ENCODE data around the gene TCTN1. TPM values are rescaled to one million over a fixed set of nuclear protein-coding genes. Genes with fewer than 3 reads are reported as not detected.
"Not testable (repeated sequence)": the region's sequence is repeated elsewhere in the genome, so short reads cannot be mapped to it uniquely, and the experiment has no call there.

TCTN1 gene
- total and polyA plus RNA-seq, 9 of the 15 experiments (the other 6 are each of a cell fraction or from before 2014, with no cell fraction given), result 0.32 to 12.5 (median 4.0) TPM

- Histone ChIP-seq H3K79me2 (ENCODE audit: control insufficient read depth, insufficient read depth, low read length) (peaks cover 82% of the 10 kb centered on the region), H3K4me3 (no peak overlapping the region), H3K27me3 (ENCODE audit: control insufficient read depth in 2 of 2, insufficient read depth in 2 of 2, low read length in 2 of 2) (no peaks in the 10 kb centered on the region), H3K9ac (ENCODE audit: insufficient read depth in 1 of 2, low read depth in 2 of 2, low read length in 2 of 2) (no peak overlapping the region), H2AFZ (ENCODE audit: low read depth, low read length) (no peak overlapping the region), H3K9me3 (replicated peaks; ENCODE audit: control insufficient read depth, insufficient read depth, low read depth, low read length) (peaks cover 7% of the 10 kb centered on the region), H3K4me2 (ENCODE audit: insufficient read depth, low read length) (no peak overlapping the region), H3K4me1 (replicated peaks in 1 of 2; ENCODE audit: control insufficient read depth in 2 of 2, insufficient read depth in 2 of 2, low read length in 2 of 2) (peaks cover 3 to 8% of the 10 kb centered on the region in 2 experiments; a peak in 1 of 5 replicates), H3K27ac (ENCODE audit: extremely low read depth, low read depth, low read length) (no peak overlapping the region), H3K36me3 (ENCODE audit: control insufficient read depth, insufficient read depth, low read length) (0 out of 3 replicates have a peak, but pooled peaks cover 2% of the 10 kb centered on the region), H4K20me1 (replicated peaks; ENCODE audit: control insufficient read depth, insufficient read depth, low read length) (0 out of 2 replicates have a peak, but pooled peaks cover 4% of the 10 kb centered on the region), H3K9me1 (ENCODE audit: control insufficient read depth, insufficient read depth, low read length) (no peaks in the 10 kb centered on the region)
- ATAC-seq (peak; percentile 54), FAIRE-seq (peak; percentile 19), DNase-seq (ENCODE audit: extremely low read depth in 1 of 4, low spot score in 3 of 4) (no peak)
- 71% methylated on average over 5 of the region's 5 CpGs for WGBS (ENCODE audit: insufficient coverage, low coverage, missing lambda C conversion rate)
- BruUV-seq (replicated peaks), result no TSS peak
- intact Hi-C loops (cut with micrococcal nuclease) (no loop called here), in situ Hi-C loops (cut with MboI) (no loop called here)
- no peak for TF ChIP-seq CBX1 (IDR thresholded peaks at IDR 0.05; ENCODE audit: low read depth)
- TF ChIP-seq HMBOX1 (IDR thresholded peaks at IDR 0.05), result 0 out of 2 replicates have a peak, but pooled peaks have one; percentile 7
- ChIA-PET POLR2A (interaction anchor here (0.8 to 2.5 kb wide), 7 partner anchors 9 to 117 kb away, joined by 3 to 12 read pairs (median 5); partner anchors contain the start of gene ARPC3), CTCF (ENCODE audit: low intra/inter-chr PET ratio) (no interaction called here)
Measured at GRCh38 chr12:110566993-110567392, 46.9 kb upstream of the TCTN1 start.

- peaks cover 83% of the 10 kb centered on the region for H3K79me2 ChIP-seq (ENCODE audit: control insufficient read depth, insufficient read depth, low read length)
- no peak for FAIRE-seq
- no TSS peak for BruUV-seq (replicated peaks)
Measured at GRCh38 chr12:110568752-110569151, 45.2 kb upstream of the TCTN1 start.

GRCh38 chr12:110569838-110570237 is 44.1 kb upstream of the TCTN1 start:
- H3K4me1 ChIP-seq (replicated peaks in 1 of 2; ENCODE audit: control insufficient read depth in 2 of 2, insufficient read depth in 2 of 2, low read length in 2 of 2); intact Hi-C loops (cut with micrococcal nuclease); ATAC-seq; FAIRE-seq; H4K20me1 ChIP-seq (replicated peaks; ENCODE audit: control insufficient read depth, insufficient read depth, low read length); H3K4me3 ChIP-seq; H3K9ac ChIP-seq (ENCODE audit: insufficient read depth in 1 of 2, low read depth in 2 of 2, low read length in 2 of 2); H3K36me3 ChIP-seq (ENCODE audit: control insufficient read depth, insufficient read depth, low read length); POLR2A ChIA-PET; H3K27ac ChIP-seq (ENCODE audit: extremely low read depth, low read depth, low read length); H3K4me2 ChIP-seq (ENCODE audit: insufficient read depth, low read length); H3K27me3 ChIP-seq (ENCODE audit: control insufficient read depth in 2 of 2, insufficient read depth in 2 of 2, low read length in 2 of 2); BruUV-seq (replicated peaks); in situ Hi-C loops (cut with MboI); DNase-seq (ENCODE audit: extremely low read depth in 1 of 4, low spot score in 3 of 4); H3K9me1 ChIP-seq (ENCODE audit: control insufficient read depth, insufficient read depth, low read length); H2AFZ ChIP-seq (ENCODE audit: low read depth, low read length): not testable (repeated sequence)
- Histone ChIP-seq H3K79me2 (ENCODE audit: control insufficient read depth, insufficient read depth, low read length) (peaks cover 83% of the 10 kb centered on the region), H3K9me3 (replicated peaks; ENCODE audit: control insufficient read depth, insufficient read depth, low read depth, low read length) (peaks cover 10% of the 10 kb centered on the region)
- CTCF ChIA-PET (ENCODE audit: low intra/inter-chr PET ratio), result interaction anchor here (0.5 kb wide), 1 partner anchor 218 kb away, joined by 3 read pairs; no protein-coding TSS in a partner anchor
- no CpG with 5 or more reads among the region's 2 CpGs for WGBS (ENCODE audit: insufficient coverage, low coverage, missing lambda C conversion rate)

More at GRCh38 chr12:110568752-110569151, 45.2 kb upstream of the TCTN1 start:
- DNase-seq (ENCODE audit: extremely low read depth in 1 of 4, low spot score in 3 of 4) (no peak), ATAC-seq (no peak)
- Histone ChIP-seq H3K36me3 (ENCODE audit: control insufficient read depth, insufficient read depth, low read length) (peaks cover 6% of the 10 kb centered on the region; the same call in 1 of the 3 replicates), H3K27ac (ENCODE audit: extremely low read depth, low read depth, low read length) (no peak overlapping the region), H4K20me1 (replicated peaks; ENCODE audit: control insufficient read depth, insufficient read depth, low read length) (0 out of 2 replicates have a peak, but pooled peaks cover 4% of the 10 kb centered on the region), H3K9me3 (replicated peaks; ENCODE audit: control insufficient read depth, insufficient read depth, low read depth, low read length) (peaks cover 10% of the 10 kb centered on the region), H3K27me3 (ENCODE audit: control insufficient read depth in 2 of 2, insufficient read depth in 2 of 2, low read length in 2 of 2) (no peaks in the 10 kb centered on the region), H2AFZ (ENCODE audit: low read depth, low read length) (no peak overlapping the region), H3K9me1 (ENCODE audit: control insufficient read depth, insufficient read depth, low read length) (no peaks in the 10 kb centered on the region), H3K9ac (ENCODE audit: insufficient read depth in 1 of 2, low read depth in 2 of 2, low read length in 2 of 2) (no peak overlapping the region), H3K4me2 (ENCODE audit: insufficient read depth, low read length) (no peak overlapping the region), H3K4me3 (no peak overlapping the region), H3K4me1 (replicated peaks in 1 of 2; ENCODE audit: control insufficient read depth in 2 of 2, insufficient read depth in 2 of 2, low read length in 2 of 2) (peaks cover 3 to 8% of the 10 kb centered on the region in 2 experiments; a peak in 1 of 5 replicates)
- in situ Hi-C loops (cut with MboI) (no loop called here), intact Hi-C loops (cut with micrococcal nuclease) (no loop called here)
- TF ChIP-seq ZNF431 (CRISPR knock-in tag; IDR thresholded peaks at IDR 0.05), result no peak
- peak; percentile 45; the same call in 1 of the 2 replicates for TF ChIP-seq ZNF121 (CRISPR knock-in tag; conservative IDR thresholded peaks at IDR 0.05)
- 92% methylated on average over 6 of the region's 6 CpGs for WGBS (ENCODE audit: insufficient coverage, low coverage, missing lambda C conversion rate)
- CTCF ChIA-PET (ENCODE audit: low intra/inter-chr PET ratio), result no interaction called here
- POLR2A ChIA-PET, result no interaction called here
